Fibroblast of skin of abdomen (primary cell): ENCODE data around the gene HACD1.
"Not testable (repeated sequence)": the region's sequence is repeated elsewhere in the genome, so short reads cannot be mapped to it uniquely, and the experiment has no call there.

ENCODE experiments used
- DNase-seq: peaks from one replicate; pipeline ENCODE4 v3.0.0-alpha.2; 2013

HACD1 gene

DNA sequence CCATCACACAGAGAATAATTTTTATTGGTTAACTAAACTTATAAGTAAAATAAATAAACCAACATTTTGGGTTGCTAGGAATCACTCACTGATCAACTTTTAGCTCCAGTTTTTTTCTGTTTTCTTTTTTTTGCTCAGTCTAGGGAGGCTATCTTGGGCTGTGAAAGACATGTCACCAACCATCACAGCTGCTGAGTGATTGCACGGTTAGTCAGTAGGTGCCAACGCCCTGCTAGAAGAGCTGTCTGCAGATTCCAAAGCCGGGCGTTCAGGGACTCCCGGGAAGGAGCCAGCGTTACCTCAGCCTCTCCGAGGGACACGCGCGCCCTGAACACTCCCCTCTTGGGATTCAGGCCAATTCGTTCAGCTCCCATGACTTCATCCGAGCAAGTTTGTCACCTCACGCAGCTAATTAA is 26.2 kb upstream of the HACD1 start:
- peak; percentile 81 for DNase-seq

- no peak for DNase-seq
Observed at GRCh38 chr10:17640331-17640816, 23.2 kb upstream of the HACD1 start.

DNA sequence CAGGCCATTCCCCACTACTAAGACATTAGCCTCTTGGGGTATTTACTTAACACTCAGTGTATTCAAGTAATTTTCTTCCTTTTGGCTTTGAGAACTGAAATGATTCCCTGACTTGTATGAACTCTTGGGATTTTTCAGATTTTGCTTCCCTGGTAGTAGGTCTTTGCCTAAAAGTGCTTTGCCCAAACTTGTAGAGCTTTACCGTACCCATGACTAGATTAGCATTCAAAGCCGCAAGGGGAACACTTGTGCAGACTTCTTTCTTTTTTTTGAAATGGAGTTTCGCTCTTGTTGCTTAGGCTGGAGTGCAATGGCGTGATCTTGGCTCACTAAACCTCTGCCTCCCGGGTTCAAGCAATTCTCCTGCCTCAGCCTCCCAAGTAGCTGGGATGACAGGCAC is 20.7 kb upstream of the HACD1 start:
- no peak for DNase-seq

DNA sequence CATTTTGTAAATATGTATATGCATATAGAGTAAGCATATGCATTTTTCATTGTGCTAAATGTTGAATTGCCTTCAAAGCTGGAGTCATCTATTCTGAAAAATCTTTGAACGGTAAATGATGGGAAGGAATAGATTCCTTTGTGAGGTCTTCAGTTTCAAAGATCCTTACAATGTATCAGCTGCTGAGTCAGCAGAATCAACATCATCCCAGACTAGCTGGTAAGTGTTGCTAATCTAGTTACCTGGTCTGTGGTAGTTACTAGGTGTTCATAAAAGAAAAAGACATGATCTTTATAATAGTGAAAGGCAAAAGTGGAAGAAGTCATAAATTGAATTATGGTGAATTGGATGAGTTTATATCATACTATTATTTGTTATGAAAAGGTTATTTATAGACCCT is 16.2 kb upstream of the HACD1 start:
- DNase-seq, result no peak

GRCh38 chr10:17632590-17632989 is 15.4 kb upstream of the HACD1 start:
- not testable (repeated sequence) for DNase-seq

DNA sequence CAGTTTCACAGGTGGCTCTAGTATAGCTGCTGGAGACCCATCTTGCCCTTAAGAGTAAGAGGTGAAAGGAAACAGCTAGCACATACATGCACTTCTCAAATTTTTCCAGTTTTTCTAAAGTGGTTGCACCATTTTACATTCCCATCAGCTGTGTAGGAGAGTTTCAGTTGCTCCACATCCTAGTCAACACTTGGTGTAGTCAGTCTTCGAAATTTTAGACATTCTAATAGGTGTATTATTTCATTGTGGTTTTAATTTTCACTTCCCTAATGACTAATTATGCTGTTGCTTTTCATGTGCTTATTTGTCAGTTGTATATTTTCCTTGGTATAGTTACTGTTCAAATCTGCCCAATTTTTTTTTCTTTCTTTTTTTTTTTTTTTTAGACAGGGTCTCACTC is 9.5 kb upstream of the HACD1 start:
- DNase-seq, result no peak

- no peak for DNase-seq
Observed at GRCh38 chr10:17624996-17625395, 7.8 kb upstream of the HACD1 start.

- peak; percentile 21 for DNase-seq
Observed at GRCh38 chr10:17622061-17622460, 4.9 kb upstream of the HACD1 start.

- DNase-seq, result peak; percentile 47
Observed at GRCh38 chr10:17616403-17617030, 657 bp downstream of the HACD1 start.

DNA sequence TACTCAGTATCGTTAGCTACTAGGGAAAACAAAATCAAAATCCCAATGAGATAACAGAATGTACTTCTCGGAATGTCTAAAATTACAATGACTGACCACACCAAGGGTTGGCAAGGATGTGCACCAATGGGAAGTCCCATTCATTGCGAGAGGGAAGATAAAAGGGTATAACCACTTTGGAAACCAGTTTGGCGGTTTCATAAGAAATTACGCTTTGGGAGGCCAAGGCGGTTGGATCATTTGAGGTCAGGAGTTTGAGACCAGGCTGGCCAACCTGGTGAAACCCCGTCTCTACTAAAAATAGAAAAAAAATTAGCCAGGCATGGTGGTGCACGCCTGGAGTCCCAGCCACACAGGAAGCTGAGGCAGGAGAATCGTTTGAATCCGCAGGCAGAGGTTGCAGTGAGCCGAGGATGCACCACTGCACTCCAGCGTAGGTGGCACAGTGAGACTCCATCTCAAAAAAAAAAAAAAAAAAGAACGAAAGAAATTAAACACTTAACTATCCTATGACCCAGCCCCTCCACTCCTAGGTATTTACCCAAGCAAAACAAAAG is 7.6 kb downstream of the HACD1 start:
- DNase-seq, result no peak

DNA sequence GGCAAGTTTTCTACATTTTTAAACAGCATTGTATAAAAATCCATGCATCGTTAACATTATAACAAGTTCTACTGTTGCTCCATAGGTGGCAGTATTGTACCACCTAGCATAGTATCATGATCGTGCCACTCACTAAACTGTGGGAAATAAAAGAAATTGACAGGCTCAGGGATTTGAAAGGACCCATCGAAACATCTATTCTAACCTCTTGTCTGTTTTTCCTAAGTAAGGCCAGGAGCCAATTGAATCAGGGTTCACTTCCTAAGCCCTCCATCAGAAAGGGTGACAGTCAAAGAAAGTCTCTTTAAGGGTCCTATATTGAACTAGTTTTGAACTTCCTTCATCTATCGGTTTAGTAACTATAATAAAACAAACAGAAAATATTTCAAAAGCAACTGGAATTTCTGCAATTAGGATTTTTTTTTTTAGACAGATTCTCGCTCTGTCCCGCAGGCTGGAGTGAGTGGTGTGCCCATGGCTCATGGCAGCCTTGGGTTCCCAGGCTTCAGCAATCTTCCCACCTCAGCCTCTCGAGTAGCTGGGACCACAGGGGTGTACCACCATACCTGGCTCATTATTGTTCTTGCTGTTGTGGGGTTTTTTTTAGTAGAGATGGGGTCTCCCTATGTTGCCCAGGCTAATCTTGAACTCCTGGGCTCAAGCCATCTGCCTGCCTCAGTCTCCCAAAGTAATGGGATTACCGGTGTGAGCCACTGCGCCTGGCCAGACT is 9.4 kb downstream of the HACD1 start:
- peak; percentile 53 for DNase-seq

- DNase-seq, result no peak
Observed at GRCh38 chr10:17607060-17607459, 10.1 kb downstream of the HACD1 start.

- DNase-seq, result no peak
Observed at GRCh38 chr10:17606547-17607040, 10.6 kb downstream of the HACD1 start.

GRCh38 chr10:17605936-17606335 is 11.2 kb downstream of the HACD1 start:
- DNase-seq, result no peak

DNA sequence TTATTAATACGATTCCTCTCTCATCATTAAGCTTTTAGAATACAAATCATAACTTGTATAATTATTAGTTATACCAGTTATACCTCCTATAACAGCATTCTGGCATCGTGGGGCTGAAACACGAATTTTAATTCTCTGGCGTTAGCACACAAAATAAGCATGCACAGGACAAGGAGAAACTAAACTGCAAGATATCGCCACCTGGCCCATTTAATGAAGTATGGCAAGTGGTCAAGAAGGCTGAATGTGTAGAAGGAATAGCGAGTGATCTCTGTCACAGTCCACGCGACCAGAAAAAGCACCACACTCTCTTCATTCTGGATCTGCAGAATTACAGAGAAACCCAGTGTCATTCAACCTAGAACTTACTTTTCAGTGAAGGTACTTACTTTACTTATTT is 18.1 kb downstream of the HACD1 start:
- peak; percentile 53 for DNase-seq

- DNase-seq, result no peak
Observed at GRCh38 chr10:17597386-17597785, 19.8 kb downstream of the HACD1 start.

DNA sequence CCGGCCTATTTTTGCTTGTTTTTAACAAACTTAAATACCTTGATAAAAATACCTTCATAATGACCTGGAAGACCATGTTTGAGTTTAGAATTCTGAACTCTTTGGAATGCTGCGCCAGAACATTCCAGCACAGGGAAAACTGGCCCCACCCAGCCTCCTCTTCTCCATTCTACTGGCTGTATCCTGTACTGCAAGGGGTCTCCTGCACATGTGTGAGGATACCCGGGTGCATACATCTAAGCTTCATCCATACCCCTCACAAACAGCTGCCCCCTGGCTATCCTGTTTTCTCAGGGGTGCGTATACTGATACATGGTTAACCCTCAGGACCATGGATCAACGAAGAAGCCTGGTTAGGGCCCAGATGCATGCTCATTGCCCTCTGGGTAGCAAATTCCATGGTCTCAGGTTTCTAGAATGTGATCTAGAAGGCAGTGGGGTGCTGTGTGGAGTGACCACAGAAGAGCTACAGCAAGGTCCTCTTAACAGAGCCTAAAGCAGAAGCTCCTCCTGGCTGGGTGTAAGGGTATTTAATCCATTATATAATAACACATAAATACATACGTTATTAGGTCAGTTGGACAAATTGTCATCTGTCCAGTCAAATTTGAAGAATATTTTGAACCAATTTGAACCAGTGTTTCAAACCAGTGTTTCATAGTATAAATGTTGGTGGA is 26.1 kb downstream of the HACD1 start:
- no peak for DNase-seq

- DNase-seq, result not testable (repeated sequence)
Observed at GRCh38 chr10:17589316-17589715, 27.9 kb downstream of the HACD1 start.

GRCh38 chr10:17588420-17588819 is 28.8 kb downstream of the HACD1 start:
- no peak for DNase-seq

- not testable (repeated sequence) for DNase-seq
Observed at GRCh38 chr10:17587321-17587720, 29.9 kb downstream of the HACD1 start.

DNA sequence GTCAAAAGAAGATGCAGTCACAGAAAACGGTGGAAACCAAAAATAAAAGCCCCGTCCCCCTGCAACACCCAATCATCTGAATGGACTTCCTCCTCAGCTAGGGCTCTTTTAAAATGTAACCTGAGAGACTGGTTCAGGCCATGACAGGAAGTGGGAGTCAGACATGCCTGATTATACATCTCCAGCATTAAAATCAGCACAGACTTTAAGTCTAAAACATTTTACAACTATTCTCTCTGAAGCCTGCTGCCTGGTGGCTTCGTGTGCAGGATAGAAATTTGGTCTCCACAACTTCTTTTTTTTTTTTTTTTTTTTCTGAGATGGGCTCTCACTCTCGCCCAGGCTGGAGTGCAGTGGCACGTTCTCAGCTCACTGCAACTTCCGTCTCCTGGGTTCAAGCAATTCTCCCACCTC is 30.3 kb downstream of the HACD1 start:
- DNase-seq, result peak; percentile 40

DNA sequence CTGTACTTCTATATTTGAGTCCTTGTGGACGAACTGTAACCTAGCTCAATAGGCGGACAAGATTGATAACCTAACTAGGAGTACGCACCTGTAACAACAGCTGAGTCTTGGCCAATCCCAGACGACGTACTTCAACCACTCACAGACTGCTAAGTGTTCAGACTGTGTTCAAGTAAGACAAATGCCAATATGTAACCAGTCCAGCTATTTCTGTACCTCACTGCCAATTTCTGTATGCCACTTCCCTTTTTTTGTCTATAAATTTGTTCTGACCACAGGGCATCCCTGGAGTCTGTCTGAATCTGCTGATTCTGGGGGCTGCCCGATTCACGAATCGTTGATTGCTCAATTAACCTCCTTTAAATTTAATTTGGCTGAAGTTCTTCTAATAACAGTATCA is 32.2 kb downstream of the HACD1 start:
- no peak for DNase-seq

- DNase-seq, result no peak
Observed at GRCh38 chr10:17580885-17581284, 36.3 kb downstream of the HACD1 start.
